A673 (cell line): Measurements from ENCODE around the gene RHOT1. TPM values are rescaled to one million over a fixed set of nuclear protein-coding genes. Genes with fewer than 3 reads are reported as not detected.
"Not testable (repeated sequence)": the region's sequence is repeated elsewhere in the genome, so short reads cannot be mapped to it uniquely, and the experiment has no call there.

Source experiments
- BruUV-seq: library from RNA; stranded (reverse); fragments of 400-500 nt; replicated peaks from 2 replicates; lab custom pipeline; 2021; lab: Mats Ljungman, UMichigan
- CTCF ChIA-PET: fragments of 300-600 bp; sonication (Branson Sonifier 250); formaldehyde crosslinking; loops from one replicate; lab custom pipeline; 2022; ENCODE audit warnings: antibody characterized with exemption; lab: Charles Lee
- POLR2A ChIA-PET: fragments of 300-600 bp; sonication (Branson Sonifier 250); formaldehyde crosslinking; loops from one replicate; lab custom pipeline; 2022; ENCODE audit warnings: antibody characterized with exemption; ENCODE audit not compliant: low non-redundant PET; lab: Charles Lee
- DNase-seq: peaks from one replicate; pipeline ENCODE4 v3.0.0-alpha.2; 2015; ENCODE audit warnings: low spot score
- H3K27ac ChIP-seq: fragments of 200-600 bp; sonication (generic); 2 replicates; pipeline ENCODE4 v1.5.1; 2016; ENCODE audit warnings: mixed run types, low read depth, mild to moderate bottlenecking, mixed read lengths, antibody characterized with exemption, low read length; ENCODE audit not compliant: poor library complexity, severe bottlenecking
- H3K27me3 ChIP-seq: fragments of 200-600 bp; sonication (generic); replicated peaks from 2 replicates; pipeline ENCODE4 v1.6.1; 2017; ENCODE audit warnings: mixed run types, low read depth, mild to moderate bottlenecking, mixed read lengths, antibody characterized with exemption, low read length; ENCODE audit not compliant: insufficient read depth, poor library complexity
- H3K36me3 ChIP-seq: fragments of 200-600 bp; sonication (generic); 2 replicates; pipeline ENCODE4 v1.6.1; 2016; ENCODE audit warnings: mixed run types, mild to moderate bottlenecking, mixed read lengths, antibody characterized with exemption, low read length; ENCODE audit not compliant: insufficient read depth, poor library complexity, severe bottlenecking
- H3K4me1 ChIP-seq: fragments of 200-600 bp; sonication (generic); 2 replicates; pipeline ENCODE4 v1.6.1; 2017; ENCODE audit warnings: mixed run types, mild to moderate bottlenecking, mixed read lengths, antibody characterized with exemption, low read length; ENCODE audit not compliant: insufficient read depth, poor library complexity, severe bottlenecking
- H3K4me3 ChIP-seq: fragments of 200-600 bp; sonication (generic); 2 replicates; pipeline ENCODE4 v1.5.1; 2016; ENCODE audit warnings: low read depth, mixed run types, mild to moderate bottlenecking, mixed read lengths, low read length; ENCODE audit not compliant: poor library complexity, severe bottlenecking
- H3K9me3 ChIP-seq: fragments of 200-600 bp; sonication (generic); 2 replicates; pipeline ENCODE4 v1.6.1; 2016; ENCODE audit warnings: mixed run types, low read depth, mild to moderate bottlenecking, mixed read lengths, antibody characterized with exemption, low read length; ENCODE audit not compliant: poor library complexity, severe bottlenecking
- CTCF ChIP-seq: fragments of 300-800, 200-600 bp; sonication (generic); conservative IDR thresholded peaks from 2 replicates; pipeline ENCODE4 v1.5.1; 2017; ENCODE audit warnings: low read depth, mild to moderate bottlenecking, antibody characterized with exemption, low read length, moderate library complexity, mixed read lengths
- EZH2 ChIP-seq: fragments of 200-600 bp; sonication (generic); IDR thresholded peaks from 2 replicates; pipeline ENCODE4 v1.6.1; 2017; ENCODE audit warnings: borderline replicate concordance, low read depth, mild to moderate bottlenecking, mixed read lengths, antibody characterized with exemption, low read length; ENCODE audit not compliant: poor library complexity, severe bottlenecking
- intact Hi-C: fragments of 100-400 bp; cut with micrococcal nuclease; formaldehyde crosslinking; loops from one replicate; pipeline ENCODE4 v1.10.0; 2022; ENCODE audit not compliant: unreplicated experiment
- total RNA-seq: library from RNA; stranded (reverse); gene quantifications from 2 replicates; pipeline ENCODE4 v1.2.3, GENCODE V29; 2021

Gene RHOT1
- total RNA-seq, 1 experiment from 2014 or later = 18.0 TPM

DNA sequence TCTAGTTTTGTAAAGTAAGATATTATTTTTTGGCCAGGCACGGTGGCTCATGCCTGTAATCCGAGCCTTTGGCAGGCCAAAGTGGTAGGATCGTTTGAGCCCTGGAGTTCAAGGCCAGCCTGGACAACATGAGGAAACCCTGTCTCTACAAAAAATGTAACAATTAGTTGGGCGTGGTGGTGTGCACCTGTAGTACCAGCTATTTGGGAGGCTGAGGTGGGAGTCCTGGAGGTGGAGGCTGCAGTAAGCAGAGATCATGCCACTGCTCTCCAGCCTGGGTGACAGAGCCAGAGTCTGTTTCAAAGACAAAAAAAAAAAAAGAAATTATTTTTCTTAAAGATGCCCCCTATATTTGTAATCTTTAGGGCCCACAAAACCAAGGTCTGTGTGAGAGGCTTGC, 16.0 kb upstream of the RHOT1 start:
- BruUV-seq = no TSS peak
- CTCF ChIA-PET = no interaction called here
- no peak overlapping the region for H3K4me3 ChIP-seq
- H3K9me3 ChIP-seq = no peaks in the 10 kb centered on the region
- no peak for TF ChIP-seq EZH2
- no peak overlapping the region for H3K27ac ChIP-seq
- DNase-seq = no peak
- POLR2A ChIA-PET = no interaction called here
- no peaks in the 10 kb centered on the region for H3K4me1 ChIP-seq
- H3K36me3 ChIP-seq = no peaks in the 10 kb centered on the region
- no peaks in the 10 kb centered on the region for H3K27me3 ChIP-seq
- intact Hi-C loops = no loop called here

GRCh38 chr17:32126746-32127145, 15.6 kb upstream of the RHOT1 start:
- Histone ChIP-seq H3K36me3 (no peaks in the 10 kb centered on the region), H3K27me3 (no peaks in the 10 kb centered on the region), H3K27ac (no peak overlapping the region), H3K4me3 (no peak overlapping the region), H3K4me1 (no peaks in the 10 kb centered on the region), H3K9me3 (no peaks in the 10 kb centered on the region)
- TF ChIP-seq EZH2 (no peak), CTCF (no peak)
- CTCF ChIA-PET = no interaction called here
- BruUV-seq = no TSS peak
- POLR2A ChIA-PET = no interaction called here
- intact Hi-C loops = no loop called here
- DNase-seq = no peak

GRCh38 chr17:32127158-32127897, 15.0 kb upstream of the RHOT1 start:
- peak overlapping the region; percentile 28 for H3K27ac ChIP-seq
- CTCF ChIA-PET = no interaction called here
- H3K27me3 ChIP-seq = no peaks in the 10 kb centered on the region
- H3K4me1 ChIP-seq = no peaks in the 10 kb centered on the region
- no peaks in the 10 kb centered on the region for H3K9me3 ChIP-seq
- no peak for TF ChIP-seq CTCF
- no peaks in the 10 kb centered on the region for H3K36me3 ChIP-seq
- POLR2A ChIA-PET = no interaction called here
- intact Hi-C loops = no loop called here
- peak; percentile 54 for DNase-seq
- H3K4me3 ChIP-seq = peak overlapping the region; percentile 52
- no TSS peak for BruUV-seq

DNA sequence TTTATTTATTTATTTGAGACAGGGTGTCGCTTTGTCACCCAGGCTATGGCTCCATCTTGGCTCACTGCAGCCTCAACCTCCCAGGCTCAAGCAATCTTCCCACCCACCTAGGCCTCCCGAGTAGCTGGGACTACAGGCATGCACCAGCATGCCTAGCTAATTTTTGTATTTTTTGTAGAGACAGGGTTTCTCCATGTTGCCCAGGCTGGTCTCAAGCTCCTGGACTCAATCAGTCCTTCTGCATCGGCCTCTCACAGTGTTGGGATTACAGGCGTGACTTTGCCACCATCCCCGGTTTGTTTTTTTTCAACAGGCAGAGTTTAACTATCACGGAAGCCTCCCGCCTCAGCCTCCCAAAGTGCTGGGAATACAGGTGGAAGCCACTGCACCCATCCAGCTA, 13.8 kb upstream of the RHOT1 start:
- intact Hi-C loops, CTCF ChIA-PET, BruUV-seq, DNase-seq, H3K27me3 ChIP-seq, H3K9me3 ChIP-seq, H3K4me1 ChIP-seq, H3K4me3 ChIP-seq, H3K36me3 ChIP-seq, H3K27ac ChIP-seq, POLR2A ChIA-PET: not testable (repeated sequence)
